ENCODE measurements around the gene FOXP1. TPM values are rescaled to one million over a fixed set of nuclear protein-coding genes. Genes with fewer than 3 reads are reported as not detected.

FOXP1 gene
- total RNA-seq, 1 experiment from 2014 or later, result 2.9 TPM

- POLR2A ChIA-PET, result no interaction called here
- Histone ChIP-seq H3K27ac (ENCODE audit: low read length) (no peak overlapping the region), H3K4me3 (ENCODE audit: low read depth in 2 of 2, low read length in 2 of 2) (no peak overlapping the region), H3K4me1 (ENCODE audit: control insufficient read depth, insufficient read depth, low read length) (no peaks in the 10 kb centered on the region), H3K27me3 (ENCODE audit: control insufficient read depth, insufficient read depth, low read length) (no peaks in the 10 kb centered on the region), H3K36me3 (ENCODE audit: control insufficient read depth, insufficient read depth, low read length) (no peaks in the 10 kb centered on the region), H3K9me3 (ENCODE audit: control insufficient read depth, insufficient read depth, low read depth, low read length) (no peaks in the 10 kb centered on the region)
- in situ Hi-C loops (cut with HindIII; ENCODE audit: low pct_unique_long_range_greater_than_20kb, low sequenced_read_pairs) (no loop called here), intact Hi-C loops (cut with micrococcal nuclease; ENCODE audit: unreplicated experiment) (no loop called here)
- CTCF ChIA-PET, result no interaction called here
- no peak for TF ChIP-seq TCF7L2 (IDR thresholded peaks at IDR 0.05; ENCODE audit: low read depth, low read length)
- TF ChIP-seq POLR2AphosphoS5 (IDR thresholded peaks at IDR 0.05; ENCODE audit: low read depth, low read length), result no peak
- TF ChIP-seq CTCF (IDR thresholded peaks at IDR 0.05), result no peak
- TF ChIP-seq, protein P1, sequence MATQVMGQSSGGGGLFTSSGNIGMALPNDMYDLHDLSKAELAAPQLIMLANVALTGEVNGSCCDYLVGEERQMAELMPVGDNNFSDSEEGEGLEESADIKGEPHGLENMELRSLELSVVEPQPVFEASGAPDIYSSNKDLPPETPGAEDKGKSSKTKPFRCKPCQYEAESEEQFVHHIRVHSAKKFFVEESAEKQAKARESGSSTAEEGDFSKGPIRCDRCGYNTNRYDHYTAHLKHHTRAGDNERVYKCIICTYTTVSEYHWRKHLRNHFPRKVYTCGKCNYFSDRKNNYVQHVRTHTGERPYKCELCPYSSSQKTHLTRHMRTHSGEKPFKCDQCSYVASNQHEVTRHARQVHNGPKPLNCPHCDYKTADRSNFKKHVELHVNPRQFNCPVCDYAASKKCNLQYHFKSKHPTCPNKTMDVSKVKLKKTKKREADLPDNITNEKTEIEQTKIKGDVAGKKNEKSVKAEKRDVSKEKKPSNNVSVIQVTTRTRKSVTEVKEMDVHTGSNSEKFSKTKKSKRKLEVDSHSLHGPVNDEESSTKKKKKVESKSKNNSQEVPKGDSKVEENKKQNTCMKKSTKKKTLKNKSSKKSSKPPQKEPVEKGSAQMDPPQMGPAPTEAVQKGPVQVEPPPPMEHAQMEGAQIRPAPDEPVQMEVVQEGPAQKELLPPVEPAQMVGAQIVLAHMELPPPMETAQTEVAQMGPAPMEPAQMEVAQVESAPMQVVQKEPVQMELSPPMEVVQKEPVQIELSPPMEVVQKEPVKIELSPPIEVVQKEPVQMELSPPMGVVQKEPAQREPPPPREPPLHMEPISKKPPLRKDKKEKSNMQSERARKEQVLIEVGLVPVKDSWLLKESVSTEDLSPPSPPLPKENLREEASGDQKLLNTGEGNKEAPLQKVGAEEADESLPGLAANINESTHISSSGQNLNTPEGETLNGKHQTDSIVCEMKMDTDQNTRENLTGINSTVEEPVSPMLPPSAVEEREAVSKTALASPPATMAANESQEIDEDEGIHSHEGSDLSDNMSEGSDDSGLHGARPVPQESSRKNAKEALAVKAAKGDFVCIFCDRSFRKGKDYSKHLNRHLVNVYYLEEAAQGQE (IDR thresholded peaks at IDR 0.05; ENCODE audit: insufficient read depth in 1 of 2, low read depth in 2 of 2, low read length in 1 of 2), result no peak
- no peak for TF ChIP-seq SIN3A (IDR thresholded peaks at IDR 0.05; ENCODE audit: borderline replicate concordance, insufficient read depth, low read depth, low read length)
- BruUV-seq (replicated peaks), result no TSS peak
- DNase-seq (ENCODE audit: low read depth, low spot score) (no peak), ATAC-seq (no peak)
These were observed 81.4 kb downstream of the FOXP1 start for GRCh38 chr3:71502066-71502625.

- ChIA-PET CTCF (no interaction called here), POLR2A (no interaction called here)
- ATAC-seq (no peak), DNase-seq (ENCODE audit: low read depth, low spot score) (no peak)
- Histone ChIP-seq H3K4me1 (ENCODE audit: control insufficient read depth, insufficient read depth, low read length) (no peaks in the 10 kb centered on the region), H3K27ac (ENCODE audit: low read length) (no peak overlapping the region), H3K4me3 (ENCODE audit: low read depth in 2 of 2, low read length in 2 of 2) (no peak overlapping the region), H3K36me3 (ENCODE audit: control insufficient read depth, insufficient read depth, low read length) (no peaks in the 10 kb centered on the region), H3K27me3 (ENCODE audit: control insufficient read depth, insufficient read depth, low read length) (no peaks in the 10 kb centered on the region), H3K9me3 (ENCODE audit: control insufficient read depth, insufficient read depth, low read depth, low read length) (no peaks in the 10 kb centered on the region)
- intact Hi-C loops (cut with micrococcal nuclease; ENCODE audit: unreplicated experiment) (no loop called here), in situ Hi-C loops (cut with HindIII; ENCODE audit: low pct_unique_long_range_greater_than_20kb, low sequenced_read_pairs) (no loop called here)
- no TSS peak for BruUV-seq (replicated peaks)
- TF ChIP-seq POLR2AphosphoS5 (IDR thresholded peaks at IDR 0.05; ENCODE audit: low read depth, low read length), result no peak
- TF ChIP-seq TCF7L2 (IDR thresholded peaks at IDR 0.05; ENCODE audit: low read depth, low read length), result no peak
- no peak for TF ChIP-seq CTCF (IDR thresholded peaks at IDR 0.05)
- TF ChIP-seq, protein P1 (IDR thresholded peaks at IDR 0.05; ENCODE audit: insufficient read depth in 1 of 2, low read depth in 2 of 2, low read length in 1 of 2), result no peak
These were observed 82.8 kb downstream of the FOXP1 start for GRCh38 chr3:71500696-71501095.

All from Panc1 (cell line).